PC-9 (cell line): ENCODE measurements around the gene SLC38A10.

Experiments used
- EZH2 ChIP-seq: fragments of 200-600 bp; sonication (generic); IDR thresholded peaks from 2 replicates; pipeline ENCODE4 v1.8.0; 2017; ENCODE audit warnings: antibody characterized with exemption, low read depth
- TF ChIP-seq, protein P1 (sequence below): fragments of 200-600 bp; sonication (generic); conservative IDR thresholded peaks from 2 replicates; pipeline ENCODE4 v1.6.1; 2017; ENCODE audit warnings: mixed run types, antibody characterized with exemption, mild to moderate bottlenecking, moderate library complexity

DNA sequence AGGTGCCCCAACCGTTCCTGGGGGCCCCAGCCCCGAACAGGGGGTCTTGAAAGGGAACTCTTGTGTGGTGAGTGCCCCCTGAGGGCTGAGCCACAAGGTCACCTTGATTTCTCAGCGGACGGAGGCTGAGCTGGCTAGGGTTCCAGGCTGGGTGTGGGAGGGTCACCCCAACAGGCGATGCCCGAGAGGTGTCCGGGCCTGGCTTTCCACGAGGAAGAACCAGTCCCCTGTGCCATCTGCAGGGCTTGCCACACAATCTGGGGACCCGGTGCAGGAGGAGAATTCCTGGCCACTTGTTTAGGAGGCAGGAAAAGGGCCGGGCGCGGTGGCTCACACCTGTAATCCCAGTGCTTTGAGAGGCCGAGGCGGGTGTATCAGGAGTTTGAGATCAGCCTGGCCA lies 16.8 kb upstream of the SLC38A10 start:
- TF ChIP-seq, protein P1, sequence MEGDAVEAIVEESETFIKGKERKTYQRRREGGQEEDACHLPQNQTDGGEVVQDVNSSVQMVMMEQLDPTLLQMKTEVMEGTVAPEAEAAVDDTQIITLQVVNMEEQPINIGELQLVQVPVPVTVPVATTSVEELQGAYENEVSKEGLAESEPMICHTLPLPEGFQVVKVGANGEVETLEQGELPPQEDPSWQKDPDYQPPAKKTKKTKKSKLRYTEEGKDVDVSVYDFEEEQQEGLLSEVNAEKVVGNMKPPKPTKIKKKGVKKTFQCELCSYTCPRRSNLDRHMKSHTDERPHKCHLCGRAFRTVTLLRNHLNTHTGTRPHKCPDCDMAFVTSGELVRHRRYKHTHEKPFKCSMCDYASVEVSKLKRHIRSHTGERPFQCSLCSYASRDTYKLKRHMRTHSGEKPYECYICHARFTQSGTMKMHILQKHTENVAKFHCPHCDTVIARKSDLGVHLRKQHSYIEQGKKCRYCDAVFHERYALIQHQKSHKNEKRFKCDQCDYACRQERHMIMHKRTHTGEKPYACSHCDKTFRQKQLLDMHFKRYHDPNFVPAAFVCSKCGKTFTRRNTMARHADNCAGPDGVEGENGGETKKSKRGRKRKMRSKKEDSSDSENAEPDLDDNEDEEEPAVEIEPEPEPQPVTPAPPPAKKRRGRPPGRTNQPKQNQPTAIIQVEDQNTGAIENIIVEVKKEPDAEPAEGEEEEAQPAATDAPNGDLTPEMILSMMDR: no peak
- no peak for TF ChIP-seq EZH2
